ENCODE results near the gene SLC25A21. TPM values are rescaled to one million over a fixed set of nuclear protein-coding genes. Genes with fewer than 3 reads are reported as not detected.

SLC25A21 gene
- total RNA-seq, 1 donor from 2014 or later, result 1.2 TPM

DNA sequence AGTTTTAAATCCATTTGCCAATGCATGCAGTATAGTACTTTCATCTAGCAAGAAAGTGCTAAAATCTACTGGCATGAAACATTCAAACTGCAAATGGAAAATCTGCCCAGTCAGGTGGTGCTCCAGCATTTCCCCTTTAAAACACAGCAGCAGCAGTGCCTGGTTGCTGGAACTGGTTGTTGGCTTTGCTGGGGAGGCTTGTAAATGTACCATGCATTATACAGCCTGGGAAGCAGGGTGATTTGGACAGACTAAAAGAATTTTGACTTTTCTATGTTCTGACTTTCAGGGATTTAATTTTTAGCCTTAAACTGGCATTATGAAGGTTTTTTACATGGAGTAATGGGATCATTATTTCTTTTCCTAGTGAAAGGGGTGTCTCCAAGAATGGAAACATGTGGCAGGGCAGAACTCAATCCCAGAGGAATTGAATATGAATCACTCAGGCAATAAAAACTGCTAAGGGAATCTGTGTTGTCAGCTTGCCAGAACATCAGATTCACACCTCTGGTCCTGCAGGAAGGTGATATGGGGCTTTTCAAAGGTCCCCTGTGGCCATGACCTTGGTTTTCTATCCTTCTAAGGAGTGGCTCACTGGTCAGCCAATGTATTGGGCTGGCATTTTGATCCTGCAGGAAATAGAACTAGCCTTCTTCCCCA, 519.7 kb downstream of the SLC25A21 start:
- H3K27ac Mint-ChIP-seq (ENCODE audit: unreplicated experiment), result no peak overlapping the region
- TF ChIP-seq, protein P1, sequence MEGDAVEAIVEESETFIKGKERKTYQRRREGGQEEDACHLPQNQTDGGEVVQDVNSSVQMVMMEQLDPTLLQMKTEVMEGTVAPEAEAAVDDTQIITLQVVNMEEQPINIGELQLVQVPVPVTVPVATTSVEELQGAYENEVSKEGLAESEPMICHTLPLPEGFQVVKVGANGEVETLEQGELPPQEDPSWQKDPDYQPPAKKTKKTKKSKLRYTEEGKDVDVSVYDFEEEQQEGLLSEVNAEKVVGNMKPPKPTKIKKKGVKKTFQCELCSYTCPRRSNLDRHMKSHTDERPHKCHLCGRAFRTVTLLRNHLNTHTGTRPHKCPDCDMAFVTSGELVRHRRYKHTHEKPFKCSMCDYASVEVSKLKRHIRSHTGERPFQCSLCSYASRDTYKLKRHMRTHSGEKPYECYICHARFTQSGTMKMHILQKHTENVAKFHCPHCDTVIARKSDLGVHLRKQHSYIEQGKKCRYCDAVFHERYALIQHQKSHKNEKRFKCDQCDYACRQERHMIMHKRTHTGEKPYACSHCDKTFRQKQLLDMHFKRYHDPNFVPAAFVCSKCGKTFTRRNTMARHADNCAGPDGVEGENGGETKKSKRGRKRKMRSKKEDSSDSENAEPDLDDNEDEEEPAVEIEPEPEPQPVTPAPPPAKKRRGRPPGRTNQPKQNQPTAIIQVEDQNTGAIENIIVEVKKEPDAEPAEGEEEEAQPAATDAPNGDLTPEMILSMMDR (IDR thresholded peaks at IDR 0.05; ENCODE audit: unreplicated experiment), result no peak
- H3K4me3 Mint-ChIP-seq (ENCODE audit: unreplicated experiment), result no peak overlapping the region
- peaks cover 23% of the 10 kb centered on the region for H3K4me1 Mint-ChIP-seq (ENCODE audit: unreplicated experiment)
- no peak for DNase-seq (ENCODE audit: low spot score)
- peaks cover 3% of the 10 kb centered on the region for H3K36me3 Mint-ChIP-seq (ENCODE audit: low read depth, unreplicated experiment)
- no peaks in the 10 kb centered on the region for H3K9me3 Mint-ChIP-seq (ENCODE audit: unreplicated experiment)
- H3K27me3 Mint-ChIP-seq (ENCODE audit: unreplicated experiment), result peaks cover 18% of the 10 kb centered on the region

DNA sequence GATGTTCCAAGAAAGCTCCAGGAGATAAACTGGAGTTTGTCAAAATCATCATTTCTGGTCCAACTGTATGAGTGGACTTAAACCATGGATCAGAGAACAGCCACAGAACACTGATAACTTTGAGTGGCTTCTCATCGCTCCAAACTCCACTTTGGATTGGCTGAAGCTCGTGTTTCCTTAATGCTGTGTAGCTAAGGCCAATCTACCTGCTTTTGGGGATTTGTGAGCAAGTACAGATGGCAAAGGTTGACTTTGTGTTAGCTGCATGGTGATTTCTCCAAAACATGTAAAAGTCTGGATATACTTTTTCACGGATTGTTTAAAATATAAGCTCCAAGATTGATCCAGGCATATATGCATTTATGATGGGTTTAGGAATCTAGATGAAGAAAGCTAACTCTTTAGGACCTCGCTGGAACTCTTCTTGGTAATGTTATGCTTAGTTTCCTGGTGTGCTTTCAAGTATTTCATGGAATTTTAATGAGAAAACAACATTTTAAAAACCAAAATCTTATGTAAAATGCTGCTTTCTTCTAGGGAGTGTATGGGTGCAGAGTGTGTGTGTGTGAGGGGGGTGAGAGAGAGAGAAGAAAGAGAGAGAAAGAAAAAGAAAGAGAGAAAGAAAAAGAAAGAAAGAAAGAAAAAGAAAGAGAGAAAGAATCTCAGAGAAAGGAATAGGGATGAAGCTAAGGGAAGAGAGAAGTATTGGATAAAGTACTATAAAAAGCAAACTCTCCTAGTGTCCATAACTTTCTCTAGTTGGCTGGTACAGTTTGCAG, 522.3 kb downstream of the SLC25A21 start:
- H3K4me1 Mint-ChIP-seq (ENCODE audit: unreplicated experiment), result peaks cover 26% of the 10 kb centered on the region
- H3K9me3 Mint-ChIP-seq (ENCODE audit: unreplicated experiment), result no peaks in the 10 kb centered on the region
- no peak for DNase-seq (ENCODE audit: low spot score)
- TF ChIP-seq, protein P1 (IDR thresholded peaks at IDR 0.05; ENCODE audit: unreplicated experiment), result no peak
- peaks cover 3% of the 10 kb centered on the region for H3K36me3 Mint-ChIP-seq (ENCODE audit: low read depth, unreplicated experiment)
- H3K27ac Mint-ChIP-seq (ENCODE audit: unreplicated experiment), result no peak overlapping the region
- H3K4me3 Mint-ChIP-seq (ENCODE audit: unreplicated experiment), result no peak overlapping the region
- H3K27me3 Mint-ChIP-seq (ENCODE audit: unreplicated experiment), result peaks cover 19% of the 10 kb centered on the region

DNA sequence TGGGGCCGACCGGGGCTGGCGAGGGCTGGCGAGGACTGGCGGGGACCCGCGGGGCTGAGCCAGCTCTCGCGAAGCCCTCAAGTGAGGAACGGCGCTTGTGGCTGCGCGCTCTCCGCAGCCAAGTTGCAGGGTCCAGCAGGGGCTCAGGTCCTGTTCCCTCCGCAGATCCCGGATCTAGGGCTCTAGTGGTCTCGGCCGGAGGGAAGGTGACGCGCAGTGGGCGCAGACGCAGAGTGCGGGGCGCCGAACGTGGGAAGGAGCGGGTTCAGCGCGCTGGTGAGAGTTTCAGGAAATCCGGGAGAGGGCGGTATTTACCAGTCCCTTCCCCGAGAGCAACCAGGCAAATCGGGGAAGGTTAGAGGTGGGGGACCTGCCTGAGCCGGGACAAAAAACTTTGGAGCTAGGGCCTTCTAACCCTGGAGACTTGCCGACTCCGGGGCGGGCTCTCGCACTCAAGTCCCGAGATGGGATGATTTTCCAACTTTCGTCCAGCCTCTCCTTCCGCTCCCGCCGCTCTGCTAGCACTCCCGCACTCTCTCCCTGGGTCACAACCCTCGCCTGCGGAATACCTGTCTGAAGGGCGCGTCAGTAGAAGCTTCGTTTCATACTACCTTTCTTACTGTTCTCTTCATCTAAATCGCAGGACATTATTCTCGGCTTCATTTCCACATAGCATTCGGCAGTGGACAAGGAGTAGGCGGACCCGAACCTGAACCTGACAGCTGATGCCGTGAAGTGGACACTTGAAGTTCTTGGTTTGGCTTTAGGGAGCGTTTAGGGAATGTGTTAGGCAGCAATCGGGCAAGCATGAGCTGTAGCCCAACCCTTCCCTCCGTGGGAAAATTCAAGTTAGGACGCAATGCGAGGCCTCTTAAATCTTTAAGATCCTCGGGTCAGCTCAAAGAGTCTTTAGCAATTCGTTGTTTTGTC, 524.3 kb downstream of the SLC25A21 start:
- Mint-ChIP-seq H3K36me3 (ENCODE audit: low read depth, unreplicated experiment) (peaks cover 3% of the 10 kb centered on the region), H3K4me1 (ENCODE audit: unreplicated experiment) (peaks cover 19% of the 10 kb centered on the region), H3K27ac (ENCODE audit: unreplicated experiment) (no peak overlapping the region), H3K9me3 (ENCODE audit: unreplicated experiment) (no peaks in the 10 kb centered on the region), H3K27me3 (ENCODE audit: unreplicated experiment) (peaks cover 16% of the 10 kb centered on the region), H3K4me3 (ENCODE audit: unreplicated experiment) (peak overlapping the region; percentile 88)
- DNase-seq (ENCODE audit: low spot score), result peak; percentile 56
- TF ChIP-seq, protein P1 (IDR thresholded peaks at IDR 0.05; ENCODE audit: unreplicated experiment), result no peak

DNA sequence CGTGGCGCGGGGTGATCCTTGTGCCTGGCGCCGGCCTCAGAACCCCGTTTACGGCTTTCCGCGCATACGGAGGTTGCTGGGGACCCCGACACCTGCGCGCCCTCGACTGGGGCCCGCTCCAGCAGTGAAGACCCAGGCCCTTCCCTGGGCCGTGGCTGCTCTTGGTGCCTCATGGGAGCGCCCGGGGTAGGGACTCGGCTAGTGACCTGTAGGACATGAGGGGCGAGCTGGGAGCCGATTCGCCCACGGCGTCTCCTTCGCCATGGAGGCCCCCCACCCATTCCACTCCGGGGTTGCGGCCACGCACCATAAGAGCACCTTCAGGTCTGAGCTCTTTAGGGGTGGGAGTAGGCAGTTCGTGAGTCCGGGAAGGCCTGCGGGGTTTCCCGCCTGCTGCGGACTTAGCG, 525.0 kb downstream of the SLC25A21 start:
- Mint-ChIP-seq H3K36me3 (ENCODE audit: low read depth, unreplicated experiment) (peaks cover 3% of the 10 kb centered on the region), H3K27ac (ENCODE audit: unreplicated experiment) (no peak overlapping the region), H3K4me1 (ENCODE audit: unreplicated experiment) (peaks cover 19% of the 10 kb centered on the region), H3K9me3 (ENCODE audit: unreplicated experiment) (no peaks in the 10 kb centered on the region), H3K27me3 (ENCODE audit: unreplicated experiment) (peaks cover 16% of the 10 kb centered on the region), H3K4me3 (ENCODE audit: unreplicated experiment) (no peak overlapping the region)
- TF ChIP-seq, protein P1 (IDR thresholded peaks at IDR 0.05; ENCODE audit: unreplicated experiment), result no peak
- no peak for DNase-seq (ENCODE audit: low spot score)

All from endothelial cell (in vitro differentiated cells).